Tongue (tissue), 2 donors: ENCODE measurements around the gene OXLD1. TPM values are rescaled to one million over a fixed set of nuclear protein-coding genes. Genes with fewer than 3 reads are reported as not detected.

Source experiments
- DNase-seq: peaks from one replicate; pipeline ENCODE4 v3.0.0-alpha.2; 2015
- total RNA-seq: library from RNA; depleted of rRNA; stranded (reverse); fragments of >200 nt; gene quantifications from one replicate; pipeline ENCODE4 v1.2.3, GENCODE V29; 2014

OXLD1 gene
- 6.3 TPM for total RNA-seq

DNA sequence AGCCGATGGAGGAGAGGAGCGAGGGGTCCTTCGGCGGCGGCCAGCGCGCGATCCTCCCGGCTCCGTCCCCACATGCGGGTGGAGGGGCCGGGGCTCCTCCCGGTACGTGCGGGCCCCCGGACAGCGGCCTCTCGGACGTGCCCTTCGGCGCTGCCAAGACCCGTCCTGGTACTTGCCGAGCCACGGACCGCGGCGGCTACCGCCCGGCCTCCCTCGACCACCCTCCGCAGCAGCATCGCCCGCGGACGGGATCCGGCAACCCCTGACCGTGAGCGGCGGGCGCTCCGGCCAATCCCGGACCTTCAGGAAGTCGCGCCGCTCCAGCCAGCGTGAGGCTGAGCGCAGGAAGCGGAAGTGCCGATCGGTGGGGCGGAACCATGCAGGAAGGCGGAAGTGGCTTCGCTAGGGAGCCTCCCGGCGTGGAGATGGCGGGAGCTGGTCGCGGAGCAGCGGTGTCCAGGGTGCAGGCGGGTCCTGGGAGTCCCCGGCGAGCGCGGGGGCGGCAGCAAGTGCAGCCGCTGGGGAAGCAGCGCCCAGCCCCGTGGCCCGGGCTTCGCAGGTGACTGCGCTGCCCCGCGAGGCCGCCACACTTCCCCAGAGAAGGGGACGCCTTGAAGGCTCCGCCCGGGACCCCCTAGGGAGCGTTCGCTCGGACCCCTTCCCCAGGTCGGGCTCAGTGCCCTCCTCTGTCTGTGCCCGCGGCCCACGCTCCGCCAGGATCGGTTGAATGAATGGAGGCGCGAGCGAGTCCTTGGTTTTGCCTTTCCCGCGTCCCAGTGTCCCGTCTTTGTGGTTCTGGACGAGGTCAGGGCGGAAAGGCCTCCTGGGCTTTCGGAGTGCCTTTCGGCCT is at the start of gene OXLD1, which contains the start of gene CCDC137:
OXLD1 (minus strand) TSS at position 264 of the 850 bp plus-strand sequence; CDS start at position 236, 28 bp downstream.
CCDC137 (plus strand) TSS at position 396 of the 850 bp plus-strand sequence; CDS start at position 426, 30 bp downstream.
- DNase-seq, result peak; percentile 98

DNA sequence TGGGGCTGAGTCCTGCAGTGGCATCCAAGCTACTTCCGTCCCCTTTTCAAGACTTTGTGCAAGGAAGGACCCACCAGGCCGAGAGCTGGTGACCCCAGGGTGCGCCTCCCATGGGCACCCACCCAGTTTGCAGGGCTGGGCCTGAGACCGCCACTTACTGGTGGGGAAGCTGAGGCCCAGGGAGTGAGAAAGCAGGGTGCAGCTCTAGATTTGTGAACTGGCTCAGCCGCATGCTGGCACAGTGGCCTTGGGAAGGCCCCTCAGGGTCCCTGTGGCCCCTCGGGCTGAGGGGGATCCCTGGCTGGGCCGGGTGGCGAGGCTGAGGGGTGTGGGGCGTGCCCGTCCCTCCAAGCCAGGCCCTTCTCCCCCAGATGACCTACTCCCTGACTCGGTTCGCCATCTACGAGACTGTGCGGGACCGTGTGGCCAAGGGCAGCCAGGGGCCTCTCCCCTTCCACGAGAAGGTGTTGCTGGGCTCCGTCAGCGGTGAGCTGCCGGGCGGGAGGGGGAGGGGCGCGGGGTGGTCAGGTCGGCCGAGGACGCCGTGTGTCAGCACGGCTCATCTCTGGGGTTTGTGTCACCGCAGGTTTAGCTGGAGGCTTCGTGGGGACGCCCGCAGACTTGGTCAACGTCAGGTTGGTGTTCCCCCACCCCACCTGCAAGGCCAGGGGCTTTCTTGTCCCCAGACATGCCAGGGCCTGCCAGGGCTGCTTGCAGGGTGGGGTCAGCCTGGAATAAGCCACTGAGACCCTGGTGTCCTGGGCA is 48.9 kb upstream of the OXLD1 start:
- no peak for DNase-seq

DNA sequence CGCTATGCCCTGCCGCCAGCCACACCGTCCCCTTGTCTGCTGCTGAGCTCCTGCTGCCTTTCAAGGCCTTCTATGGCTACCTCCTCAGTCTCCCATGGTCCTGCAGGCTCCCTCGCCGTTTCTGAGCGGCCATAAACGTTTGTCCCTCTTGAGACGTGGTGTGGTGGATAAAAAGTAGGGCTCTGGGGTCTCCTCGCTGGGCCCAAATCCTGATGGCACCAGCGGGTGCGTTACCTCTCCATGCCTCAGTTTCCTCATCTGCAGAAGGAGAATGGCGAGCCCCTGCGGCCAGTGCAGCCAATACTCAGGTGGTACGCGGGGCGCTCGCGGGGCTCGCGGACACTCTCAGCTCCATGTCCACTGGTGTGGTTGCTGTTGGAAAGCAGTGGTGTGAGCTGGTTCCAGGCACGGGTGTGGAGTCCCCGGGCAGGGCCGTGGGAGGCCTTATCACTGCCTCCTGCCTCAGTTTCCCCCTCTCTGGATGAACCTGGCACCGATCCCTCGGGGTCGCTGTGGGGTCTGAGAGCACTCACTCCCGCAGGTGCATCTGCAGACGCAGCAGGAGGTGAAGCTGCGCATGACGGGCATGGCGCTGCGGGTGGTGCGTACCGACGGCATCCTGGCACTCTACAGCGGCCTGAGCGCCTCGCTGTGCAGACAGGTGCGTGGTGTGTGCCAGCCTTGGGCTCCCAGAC is 48.2 kb upstream of the OXLD1 start:
- DNase-seq, result no peak

DNA sequence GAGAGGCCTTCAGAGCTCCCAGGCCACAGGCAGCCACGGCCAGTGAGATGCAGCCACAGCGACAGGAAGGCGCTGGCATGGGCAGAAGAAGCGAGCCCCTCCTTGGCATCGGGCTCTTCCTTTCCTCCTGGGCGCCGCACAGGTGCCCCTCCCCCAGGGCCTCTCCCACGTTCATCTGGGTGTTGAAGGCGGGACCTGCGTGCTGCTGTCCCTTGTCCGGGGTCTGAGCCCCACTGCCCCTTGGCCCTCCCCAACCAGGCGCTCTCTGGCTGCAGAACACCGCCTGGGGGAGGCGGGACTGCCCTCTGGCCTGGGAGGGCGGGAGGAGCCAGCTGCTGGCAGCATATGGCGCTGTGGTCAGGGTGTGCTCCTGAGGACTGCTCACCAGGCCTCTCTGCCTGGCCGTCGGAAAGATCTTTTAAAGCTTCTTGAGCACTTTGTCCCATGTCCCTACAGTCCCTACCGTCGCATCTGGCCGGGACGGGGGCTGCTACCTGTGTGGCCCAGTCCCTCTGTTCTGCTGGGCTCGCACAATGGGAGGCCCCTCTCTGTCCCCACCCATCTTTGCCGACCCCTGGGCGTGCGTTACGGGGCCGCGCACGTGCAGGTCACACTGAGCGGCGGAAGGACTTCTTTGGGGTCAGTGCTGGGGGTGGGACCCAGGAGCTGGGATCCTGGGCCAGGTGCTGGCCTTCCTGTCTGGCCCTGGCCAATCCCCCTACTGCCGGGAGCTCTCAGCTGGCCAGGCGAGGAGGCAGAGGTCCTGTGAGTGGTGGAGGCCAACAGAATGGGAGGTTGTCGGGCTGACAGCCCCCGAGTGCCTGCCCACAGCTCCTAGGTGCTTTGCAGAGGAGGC is 47.4 kb upstream of the OXLD1 start:
- DNase-seq, result no peak

DNA sequence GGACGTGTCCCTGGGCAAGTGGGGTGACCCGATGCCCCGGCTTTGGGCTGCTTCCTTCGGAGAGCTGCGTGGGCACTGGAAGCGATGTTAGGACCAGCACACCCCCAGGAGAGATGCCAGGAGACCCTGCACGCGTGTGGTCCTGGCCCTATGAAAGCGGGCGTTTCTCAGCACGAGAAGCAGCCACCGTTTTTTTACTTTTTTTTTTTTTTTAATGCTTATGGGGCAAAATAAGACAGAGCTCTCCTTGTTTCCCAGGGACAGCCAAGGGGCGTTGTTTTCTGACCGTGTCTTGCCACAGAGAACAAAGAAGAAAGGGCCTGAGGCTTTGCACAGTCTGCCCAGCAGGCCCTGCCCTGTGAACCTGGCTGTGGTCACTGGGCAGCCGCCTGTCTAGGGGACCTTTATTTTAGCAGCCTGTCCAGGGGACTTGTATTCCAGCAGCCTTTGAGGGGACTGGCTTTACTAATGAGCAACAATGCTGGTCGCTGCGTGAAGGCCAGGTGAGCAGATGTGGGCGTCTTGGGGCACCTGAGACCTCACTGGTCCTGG is 46.7 kb upstream of the OXLD1 start:
- no peak for DNase-seq

DNA sequence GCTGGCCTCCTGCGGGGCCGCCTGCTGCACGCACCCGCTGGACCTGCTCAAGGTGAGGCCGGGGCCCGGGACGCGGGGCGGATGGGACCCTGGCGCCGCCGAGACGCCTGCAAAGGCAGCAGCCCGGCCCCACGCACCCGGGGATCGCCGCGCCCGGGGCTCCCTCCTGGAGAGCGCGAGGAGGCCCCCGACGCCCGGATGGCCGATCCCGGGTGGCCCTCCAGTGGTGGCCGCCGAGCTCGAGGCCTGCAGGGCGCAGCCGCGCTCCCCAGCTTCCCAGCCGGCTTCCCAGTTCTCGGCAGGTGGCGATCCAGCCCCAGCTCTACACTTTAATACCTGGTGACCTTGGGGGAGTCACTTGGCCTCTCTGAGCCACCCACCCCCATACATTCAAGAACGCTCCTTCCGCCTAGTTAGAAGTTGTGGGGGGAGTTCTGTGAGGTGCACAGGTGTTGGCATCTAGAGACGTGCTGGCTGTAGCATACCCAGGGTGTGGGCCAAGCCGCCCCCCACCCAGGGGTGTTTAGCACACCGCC is 46.1 kb upstream of the OXLD1 start:
- DNase-seq, result no peak

DNA sequence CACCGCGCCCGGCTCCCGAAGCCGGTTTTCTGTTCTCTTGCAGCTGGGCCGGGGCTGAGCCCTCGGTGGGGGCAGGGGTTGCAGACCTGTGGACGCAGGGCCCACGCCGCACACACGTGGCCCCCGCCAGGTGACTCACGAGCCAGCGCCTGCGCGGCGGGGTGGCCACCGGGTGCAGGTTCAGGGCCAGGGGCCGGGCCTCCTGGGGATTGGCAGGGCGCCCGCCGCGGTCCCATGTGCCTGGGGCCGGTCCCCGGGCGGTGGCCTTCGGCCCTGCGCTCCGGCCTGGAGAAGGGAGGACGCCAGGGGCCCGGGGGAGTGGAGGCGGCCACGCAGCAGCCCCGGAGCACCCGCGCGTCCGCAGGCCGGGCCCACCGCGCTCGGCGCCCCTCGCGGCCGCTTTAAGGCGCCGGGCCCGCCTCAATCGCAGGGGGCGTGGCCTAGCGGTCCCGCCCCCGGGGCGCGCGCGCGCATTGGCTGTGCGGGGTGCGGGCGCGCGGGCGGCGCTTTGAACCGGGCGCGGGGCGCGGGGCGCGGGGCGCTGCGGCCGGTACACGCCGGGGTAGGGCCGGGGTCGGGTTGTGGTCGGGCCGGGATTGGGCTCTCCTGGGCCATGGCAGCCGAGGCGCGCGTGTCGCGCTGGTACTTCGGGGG is 45.5 kb upstream of the OXLD1 start, which contains the start of gene SLC25A10:
SLC25A10 (plus strand) TSS at position 471 of the 654 bp plus-strand sequence; CDS start at position 614, 143 bp downstream.
- peak; percentile 83 for DNase-seq

DNA sequence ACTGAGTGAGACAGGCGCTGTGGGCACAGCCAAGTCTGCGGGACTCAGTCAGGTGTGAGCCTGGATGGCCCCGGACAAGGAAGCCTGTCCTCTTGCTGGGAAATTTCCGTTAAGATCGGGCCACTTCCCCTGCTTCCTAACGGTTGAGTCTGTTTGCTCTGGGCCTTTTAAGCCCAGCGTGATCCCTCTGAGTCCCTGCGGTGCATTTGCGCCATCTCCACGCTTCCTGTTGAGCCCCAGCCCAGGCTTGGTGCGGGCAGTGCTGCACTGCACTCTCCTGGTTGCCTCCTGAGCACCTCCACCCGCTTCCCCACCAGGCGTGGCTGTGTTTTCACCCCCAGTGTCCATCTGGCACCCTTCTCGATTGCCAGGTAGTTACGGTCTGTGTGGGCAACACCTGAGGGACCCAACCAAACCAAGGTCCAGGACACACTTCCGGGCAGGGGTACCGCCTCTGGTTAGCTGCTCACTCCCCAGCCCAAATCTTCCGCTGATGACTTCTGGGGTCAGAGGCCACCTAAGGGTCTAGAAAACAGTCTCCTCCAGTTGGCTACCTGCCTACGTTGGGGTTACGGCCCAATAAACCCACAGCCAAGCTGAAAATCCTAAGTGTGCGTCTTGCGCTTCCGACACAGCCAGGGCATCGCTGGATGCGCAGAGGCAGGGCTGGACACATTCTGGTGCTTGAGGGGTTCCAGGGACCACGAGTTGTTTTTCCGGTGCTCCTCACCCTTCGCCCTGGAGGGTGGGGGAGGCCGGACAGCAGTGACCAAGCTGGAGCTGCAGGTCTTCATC is 44.3 kb upstream of the OXLD1 start:
- DNase-seq, result no peak

DNA sequence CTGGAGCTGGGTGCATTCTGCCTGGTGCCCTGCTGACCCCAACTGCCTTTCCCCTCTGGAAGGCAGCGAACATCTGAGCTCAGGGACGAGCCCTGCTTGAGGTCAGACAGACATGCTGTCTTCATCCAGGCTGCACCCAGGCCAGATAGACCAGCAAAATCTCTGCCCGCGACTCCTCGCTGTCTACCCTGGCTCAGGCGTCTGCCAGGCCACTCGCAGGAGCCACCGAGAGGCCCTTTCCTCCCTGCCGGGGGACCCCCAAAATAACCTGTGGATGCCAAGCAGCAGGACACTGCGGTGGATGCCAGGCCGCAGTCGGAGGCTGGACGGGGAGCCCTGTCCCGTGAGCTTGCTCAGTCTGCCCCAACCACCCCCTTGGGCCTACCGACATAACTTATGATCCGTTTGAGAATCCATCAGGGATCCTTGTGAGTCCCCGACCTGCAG is 42.4 kb upstream of the OXLD1 start:
- no peak for DNase-seq

DNA sequence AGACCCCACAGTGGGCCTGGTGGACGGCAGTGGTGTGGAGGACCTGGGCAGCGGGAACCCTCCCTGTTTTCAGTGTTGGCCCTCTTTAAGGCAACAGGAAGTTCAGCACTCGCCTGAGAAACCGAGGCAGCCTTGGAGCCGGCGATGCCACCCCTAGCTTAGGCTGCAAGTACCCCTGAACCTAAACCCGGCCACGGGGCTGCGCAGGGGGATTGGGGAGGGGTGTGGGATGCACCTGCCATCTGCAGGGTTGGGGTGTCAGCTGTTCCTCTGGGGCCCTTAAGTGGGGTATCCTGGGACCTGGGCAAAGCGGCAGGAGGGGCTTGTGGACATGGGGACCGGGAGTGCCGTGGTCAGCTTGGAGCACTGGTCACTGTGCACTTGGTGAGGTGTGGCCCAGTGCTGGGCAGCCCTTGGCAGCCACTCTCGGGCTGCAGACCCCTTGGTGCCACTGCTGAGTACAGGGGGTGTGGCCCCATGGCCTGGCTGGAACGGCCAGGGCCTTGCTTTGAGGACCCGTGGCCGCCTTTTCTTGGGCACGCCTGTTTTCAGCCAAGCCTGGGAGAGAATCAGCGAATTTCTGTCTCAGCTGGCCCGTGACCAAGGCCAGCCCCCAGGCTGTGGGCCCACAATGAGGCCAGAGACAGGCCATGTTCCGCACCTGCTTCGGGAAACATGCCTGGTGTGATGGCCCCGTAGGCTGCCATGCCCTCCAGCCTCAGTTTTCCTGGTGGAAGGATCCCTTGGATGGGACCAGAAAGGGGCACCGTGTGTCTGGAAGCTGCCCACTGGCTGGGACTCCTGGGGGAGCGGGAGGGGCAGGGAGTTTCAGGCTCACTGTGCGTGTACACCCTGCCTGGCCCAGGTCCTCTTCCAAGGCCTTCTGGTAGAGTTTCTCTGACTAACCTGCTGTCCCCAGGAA is 41.6 kb upstream of the OXLD1 start:
- DNase-seq, result no peak

DNA sequence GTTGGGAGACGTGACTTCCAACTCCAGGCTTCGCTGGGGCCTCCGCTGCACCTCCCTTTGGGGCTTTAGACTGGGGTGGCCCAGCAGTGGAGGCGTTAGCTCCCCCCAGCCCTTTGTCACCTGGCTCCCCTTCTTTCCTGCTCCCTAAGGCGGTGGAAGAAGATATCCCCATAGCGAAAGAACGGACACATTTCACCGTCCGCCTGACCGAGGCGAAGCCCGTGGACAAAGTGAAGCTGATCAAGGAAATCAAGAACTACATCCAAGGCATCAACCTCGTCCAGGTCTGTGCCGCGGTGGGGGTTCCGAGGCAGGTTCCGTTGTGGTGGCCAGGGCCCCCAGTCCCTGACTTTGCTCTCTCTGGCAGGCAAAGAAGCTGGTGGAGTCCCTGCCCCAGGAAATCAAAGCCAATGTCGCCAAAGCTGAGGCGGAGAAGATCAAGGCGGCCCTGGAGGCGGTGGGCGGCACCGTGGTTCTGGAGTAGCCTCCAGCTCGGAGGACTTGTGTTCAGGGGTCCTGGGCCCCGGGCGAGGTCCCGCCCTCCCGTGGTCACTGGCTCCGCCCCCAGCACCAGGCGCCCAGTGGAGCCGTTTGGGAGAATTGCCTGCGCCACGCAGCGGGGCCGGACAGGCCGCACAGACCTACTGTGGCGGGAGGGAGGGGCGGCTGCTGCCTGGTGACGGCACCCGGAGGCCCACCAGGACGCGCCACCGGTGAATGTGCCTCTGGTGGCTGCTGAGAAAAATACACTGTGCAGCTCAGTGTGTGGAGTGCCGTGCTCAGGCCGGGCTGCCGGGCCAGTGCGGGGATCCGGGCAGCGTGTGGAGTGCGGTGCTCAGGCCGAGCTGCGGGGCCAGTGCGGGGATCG is 40.6 kb upstream of the OXLD1 start:
- DNase-seq, result no peak

DNA sequence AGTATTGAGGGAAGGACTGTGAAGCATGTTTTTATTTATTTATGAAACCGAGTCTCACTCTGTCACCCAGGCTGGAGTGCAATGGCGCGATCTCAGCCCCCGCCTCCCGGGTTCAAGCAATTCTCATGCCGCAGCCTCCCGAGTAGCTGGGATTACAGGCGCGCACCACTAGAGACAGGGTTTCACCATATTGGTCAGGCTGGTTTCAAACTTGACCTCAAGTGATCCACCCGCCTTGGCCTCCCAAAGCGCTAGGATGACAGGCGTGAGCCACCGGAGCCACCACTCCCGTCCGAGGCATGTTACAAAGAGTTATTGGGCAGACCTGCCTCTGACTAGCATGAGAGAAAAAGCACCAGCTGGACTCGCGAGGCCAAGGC is 39.8 kb upstream of the OXLD1 start:
- DNase-seq, result no peak

DNA sequence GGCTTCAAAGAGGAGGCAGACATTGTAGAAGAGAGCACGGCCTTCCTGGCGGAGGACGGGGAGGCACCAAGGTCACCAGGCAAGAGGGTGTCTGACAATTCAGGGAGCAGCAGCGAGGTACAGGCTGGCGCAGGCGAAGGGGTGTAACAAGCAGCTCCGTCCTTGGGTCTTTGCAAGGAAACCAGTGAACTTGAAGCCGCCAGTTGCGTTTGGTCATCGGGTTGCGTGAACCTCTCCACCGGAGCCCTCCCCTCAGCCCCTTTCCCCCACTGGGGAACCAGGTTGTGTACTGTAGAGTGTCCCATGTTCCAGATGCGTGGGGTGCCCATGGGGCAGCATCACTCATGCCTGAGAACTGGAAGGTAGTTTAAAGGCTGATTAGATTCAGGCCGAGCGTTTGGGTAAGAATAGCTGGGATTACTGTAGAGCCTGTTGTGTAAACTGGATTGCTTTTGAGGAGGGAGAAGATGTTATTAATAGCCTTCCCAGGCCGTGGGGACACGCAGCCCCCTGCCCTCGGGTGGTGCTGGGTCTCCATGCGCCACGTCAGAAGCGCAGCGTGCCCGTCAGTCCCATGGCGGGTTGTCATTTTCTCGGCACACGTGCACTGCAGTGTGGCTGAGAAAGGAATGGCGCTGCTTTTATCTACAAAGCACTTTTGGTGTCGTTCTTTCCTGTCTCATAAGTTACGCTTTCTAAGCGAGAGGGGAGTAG is 39.3 kb upstream of the OXLD1 start:
- no peak for DNase-seq

DNA sequence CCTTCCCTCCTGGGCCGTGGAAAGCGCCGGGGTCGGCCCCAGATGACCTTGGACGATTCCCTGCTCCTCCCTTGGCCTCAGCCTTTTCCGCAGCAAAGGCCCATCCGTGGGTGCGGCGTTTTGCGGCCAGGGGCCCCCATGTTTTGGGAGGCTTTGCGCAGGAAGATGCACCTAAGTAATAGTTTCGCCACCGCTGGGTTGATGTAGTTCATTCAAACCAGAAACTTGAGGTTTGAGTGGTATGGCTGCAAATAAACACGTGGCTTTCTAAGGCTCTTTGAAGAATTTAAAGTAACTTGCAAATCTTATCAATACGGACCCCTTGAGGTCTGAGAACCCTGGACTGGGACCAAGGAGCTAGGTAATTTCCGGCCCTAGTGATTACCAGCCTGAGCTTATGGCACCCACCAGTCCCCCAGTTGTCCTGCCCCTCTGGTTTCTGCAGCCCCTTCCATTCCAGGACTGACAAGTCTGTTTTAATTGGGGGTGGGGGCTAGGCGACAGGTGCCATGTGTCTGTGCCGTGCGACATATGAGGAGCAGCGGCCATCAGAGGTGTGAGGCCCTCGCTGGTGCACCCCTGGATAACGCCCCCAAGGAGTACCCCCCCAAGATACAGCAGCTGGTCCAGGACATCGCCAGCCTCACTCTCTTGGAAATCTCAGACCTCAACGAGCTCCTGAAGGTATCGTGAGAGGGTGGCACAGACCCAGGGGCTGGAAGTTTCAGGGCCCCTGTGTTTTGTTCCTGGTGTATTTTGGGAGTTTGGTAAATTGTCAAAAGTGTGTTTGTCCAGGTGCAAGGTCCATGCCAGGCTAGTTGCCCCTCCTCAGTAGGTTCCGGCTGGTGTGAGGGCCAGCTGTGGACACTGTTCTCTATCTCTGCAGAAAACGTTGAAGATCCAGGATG is 37.6 kb upstream of the OXLD1 start:
- DNase-seq, result no peak

DNA sequence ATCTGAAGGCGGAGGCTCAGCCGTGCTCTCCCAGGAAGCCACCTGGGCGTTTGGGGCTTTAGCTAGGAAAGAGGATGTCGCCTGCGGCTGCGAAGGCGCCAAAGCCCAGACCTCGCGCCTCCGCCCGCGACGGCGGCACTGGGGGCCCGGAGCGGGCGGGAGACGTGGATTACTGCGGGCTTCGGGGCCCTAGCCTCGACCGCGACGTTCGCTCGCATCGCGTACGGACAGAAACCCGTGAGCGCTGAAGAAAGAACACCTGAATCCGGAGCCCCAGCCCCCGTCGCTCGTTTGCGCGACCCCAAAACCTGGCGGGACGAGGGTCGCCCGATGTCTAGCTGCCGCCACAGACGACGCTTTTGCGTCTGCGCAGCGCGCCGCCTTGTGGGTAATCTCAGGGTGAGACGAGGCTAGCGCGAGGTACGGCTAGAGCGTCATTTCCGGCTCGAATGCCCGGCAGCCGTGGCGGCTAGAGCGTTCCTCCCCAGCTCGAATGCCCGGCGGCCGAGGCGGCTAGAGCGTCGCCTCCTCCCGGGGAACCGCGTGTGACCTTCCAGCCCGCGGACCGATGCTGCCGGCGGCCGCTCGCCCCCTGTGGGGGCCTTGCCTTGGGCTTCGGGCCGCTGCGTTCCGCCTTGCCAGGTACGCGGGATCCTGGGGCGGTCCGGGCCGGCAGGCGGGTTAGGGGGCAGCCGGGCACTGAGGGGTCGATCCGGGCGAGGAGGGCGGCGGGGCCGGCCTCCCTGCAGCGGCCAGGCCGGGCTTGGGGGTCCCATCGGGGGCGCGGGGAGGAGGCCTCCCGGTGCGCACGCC is 36.7 kb upstream of the OXLD1 start, which contains the start of gene MRPL12:
MRPL12 (plus strand) TSS at position 434 of the 813 bp plus-strand sequence; CDS start at position 569, 135 bp downstream.
- peak; percentile 98 for DNase-seq
